ENCODE data around the gene DPP6.

GRCh38 chr7:154503962-154504550 is 451.9 kb downstream of the DPP6 start:
- TF ChIP-seq EZH2 (IDR thresholded peaks at IDR 0.05) (no peak), POLR2AphosphoS5 (IDR thresholded peaks at IDR 0.05; ENCODE audit: borderline replicate concordance, low read depth, low read length) (no peak), FOXP2 (optimal IDR thresholded peaks at IDR 0.05; ENCODE audit: control extremely low read depth, extremely low read length, insufficient read depth) (no peak)
